ENCODE data around the gene CD44.

CD44 gene

DNA sequence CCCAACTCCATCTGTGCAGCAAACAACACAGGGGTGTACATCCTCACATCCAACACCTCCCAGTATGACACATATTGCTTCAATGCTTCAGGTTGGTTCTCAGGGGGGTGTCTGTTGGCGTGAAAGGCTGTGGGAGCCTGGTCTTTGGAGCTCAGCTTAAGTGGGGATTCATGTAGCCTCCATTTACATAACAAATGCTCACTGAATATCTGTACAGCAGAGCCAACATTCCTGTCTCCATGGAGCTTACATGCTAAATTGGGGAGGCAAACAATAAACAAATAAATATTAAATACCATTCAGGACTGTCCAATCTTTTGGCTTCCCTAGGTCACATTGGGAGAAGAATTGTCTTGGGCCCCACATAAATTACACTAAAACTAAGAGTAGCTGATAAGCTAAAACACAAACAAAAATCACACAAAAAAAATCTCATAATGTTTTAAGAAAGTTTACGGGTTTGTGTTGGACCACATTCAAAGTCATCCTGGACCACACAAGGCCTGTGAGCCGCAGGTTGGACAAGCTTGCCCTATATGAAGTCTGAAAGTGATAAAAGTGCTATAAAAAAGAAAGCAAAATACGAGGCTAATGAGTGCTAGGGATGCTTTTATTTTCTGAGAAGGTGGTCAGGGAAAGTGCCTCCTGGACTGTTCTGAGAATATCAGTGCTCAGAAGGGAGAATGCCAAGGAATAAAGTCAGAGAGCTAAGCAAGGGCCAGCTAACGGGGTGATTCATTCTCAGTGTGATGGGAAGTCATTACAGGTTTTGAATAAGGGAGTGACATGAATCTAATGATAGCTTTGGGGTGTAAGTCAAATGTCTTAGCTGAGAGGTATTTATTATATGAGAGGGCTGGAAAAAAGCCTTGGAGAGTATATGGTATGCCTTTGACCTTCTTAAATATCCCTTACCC is 41.6 kb downstream of the CD44 start:
- no peak overlapping the region for H3K4me2 ChIP-seq (ENCODE audit: insufficient read depth, low read length)
- no peak overlapping the region for H3K4me3 ChIP-seq (ENCODE audit: low read depth in 1 of 2, low read length in 2 of 2)

DNA sequence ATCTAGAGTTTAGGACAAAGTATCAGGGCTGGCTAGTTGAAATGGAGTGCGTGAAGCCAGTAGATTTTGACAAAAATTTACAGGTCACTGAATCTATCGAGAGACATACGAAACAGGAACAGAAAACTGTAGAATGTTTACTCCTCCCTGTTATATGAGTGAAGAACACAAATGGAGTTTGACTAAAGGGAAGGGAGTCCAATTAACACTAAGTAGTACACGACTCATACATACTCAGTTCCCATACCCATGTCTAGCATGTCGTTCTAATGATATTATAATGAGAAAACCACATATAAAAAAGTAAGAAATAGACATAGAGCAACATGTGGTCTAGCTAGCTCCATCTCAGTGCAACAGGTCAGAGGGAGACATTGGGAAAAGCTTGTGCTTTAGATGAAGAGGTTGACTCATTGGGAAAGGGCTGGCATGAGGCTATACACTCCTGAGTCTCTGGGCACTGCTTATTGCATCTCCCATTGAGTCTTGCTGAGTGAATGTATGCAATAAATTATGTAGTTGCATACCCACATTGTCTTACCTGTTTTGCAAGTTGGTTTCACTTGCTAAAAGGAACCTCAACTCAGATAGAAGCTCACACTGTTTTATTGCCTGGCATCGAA is 43.5 kb downstream of the CD44 start:
- no peak for ATAC-seq (ENCODE audit: insufficient read depth, low read depth)
- no peak overlapping the region for H3K27ac ChIP-seq (ENCODE audit: low read length)
- no peak for DNase-seq
- H3K79me2 ChIP-seq (ENCODE audit: insufficient read depth, low read length) = no peaks in the 10 kb centered on the region
- H3K9ac ChIP-seq (ENCODE audit: low read depth, low read length) = no peak overlapping the region
- no peaks in the 10 kb centered on the region for H4K20me1 ChIP-seq (ENCODE audit: insufficient read depth, low read length)
- H3K36me3 ChIP-seq (ENCODE audit: insufficient read depth, low read length) = peaks cover 52% of the 10 kb centered on the region
- no peak overlapping the region for H2AFZ ChIP-seq (ENCODE audit: low read depth, low read length)
- H3K4me3 ChIP-seq (ENCODE audit: low read depth in 1 of 2, low read length in 2 of 2) = no peak overlapping the region
- no peaks in the 10 kb centered on the region for H3K9me3 ChIP-seq (ENCODE audit: insufficient read depth, low read length, severe bottlenecking)
- no peaks in the 10 kb centered on the region for H3K4me1 ChIP-seq (ENCODE audit: insufficient read depth, low read length)
- no peak overlapping the region for H3K4me2 ChIP-seq (ENCODE audit: insufficient read depth, low read length)
- TF ChIP-seq, protein P1, sequence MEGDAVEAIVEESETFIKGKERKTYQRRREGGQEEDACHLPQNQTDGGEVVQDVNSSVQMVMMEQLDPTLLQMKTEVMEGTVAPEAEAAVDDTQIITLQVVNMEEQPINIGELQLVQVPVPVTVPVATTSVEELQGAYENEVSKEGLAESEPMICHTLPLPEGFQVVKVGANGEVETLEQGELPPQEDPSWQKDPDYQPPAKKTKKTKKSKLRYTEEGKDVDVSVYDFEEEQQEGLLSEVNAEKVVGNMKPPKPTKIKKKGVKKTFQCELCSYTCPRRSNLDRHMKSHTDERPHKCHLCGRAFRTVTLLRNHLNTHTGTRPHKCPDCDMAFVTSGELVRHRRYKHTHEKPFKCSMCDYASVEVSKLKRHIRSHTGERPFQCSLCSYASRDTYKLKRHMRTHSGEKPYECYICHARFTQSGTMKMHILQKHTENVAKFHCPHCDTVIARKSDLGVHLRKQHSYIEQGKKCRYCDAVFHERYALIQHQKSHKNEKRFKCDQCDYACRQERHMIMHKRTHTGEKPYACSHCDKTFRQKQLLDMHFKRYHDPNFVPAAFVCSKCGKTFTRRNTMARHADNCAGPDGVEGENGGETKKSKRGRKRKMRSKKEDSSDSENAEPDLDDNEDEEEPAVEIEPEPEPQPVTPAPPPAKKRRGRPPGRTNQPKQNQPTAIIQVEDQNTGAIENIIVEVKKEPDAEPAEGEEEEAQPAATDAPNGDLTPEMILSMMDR (IDR thresholded peaks at IDR 0.05; ENCODE audit: borderline replicate concordance, extremely low read depth, low read length, poor library complexity, severe bottlenecking) = no peak
- no peaks in the 10 kb centered on the region for H3K27me3 ChIP-seq (ENCODE audit: insufficient read depth, low read length, poor library complexity)

More for the DNA sequence above, 41.6 kb downstream of the CD44 start:
- Histone ChIP-seq H3K79me2 (ENCODE audit: insufficient read depth, low read length) (peaks cover under 1% of the 10 kb centered on the region), H3K9me3 (ENCODE audit: insufficient read depth, low read length, severe bottlenecking) (no peaks in the 10 kb centered on the region), H4K20me1 (ENCODE audit: insufficient read depth, low read length) (no peaks in the 10 kb centered on the region), H3K27me3 (ENCODE audit: insufficient read depth, low read length, poor library complexity) (no peaks in the 10 kb centered on the region), H2AFZ (ENCODE audit: low read depth, low read length) (no peak overlapping the region), H3K27ac (ENCODE audit: low read length) (no peak overlapping the region), H3K9ac (ENCODE audit: low read depth, low read length) (no peak overlapping the region), H3K36me3 (ENCODE audit: insufficient read depth, low read length) (peaks cover 60% of the 10 kb centered on the region), H3K4me1 (ENCODE audit: insufficient read depth, low read length) (no peaks in the 10 kb centered on the region)
- no peak for DNase-seq
- no peak for ATAC-seq (ENCODE audit: insufficient read depth, low read depth)
- TF ChIP-seq, protein P1 (IDR thresholded peaks at IDR 0.05; ENCODE audit: borderline replicate concordance, extremely low read depth, low read length, poor library complexity, severe bottlenecking) = no peak
- no peak for TF ChIP-seq EZH2 (IDR thresholded peaks at IDR 0.05; ENCODE audit: borderline replicate concordance, low read depth, low read length, severe bottlenecking)

DNA sequence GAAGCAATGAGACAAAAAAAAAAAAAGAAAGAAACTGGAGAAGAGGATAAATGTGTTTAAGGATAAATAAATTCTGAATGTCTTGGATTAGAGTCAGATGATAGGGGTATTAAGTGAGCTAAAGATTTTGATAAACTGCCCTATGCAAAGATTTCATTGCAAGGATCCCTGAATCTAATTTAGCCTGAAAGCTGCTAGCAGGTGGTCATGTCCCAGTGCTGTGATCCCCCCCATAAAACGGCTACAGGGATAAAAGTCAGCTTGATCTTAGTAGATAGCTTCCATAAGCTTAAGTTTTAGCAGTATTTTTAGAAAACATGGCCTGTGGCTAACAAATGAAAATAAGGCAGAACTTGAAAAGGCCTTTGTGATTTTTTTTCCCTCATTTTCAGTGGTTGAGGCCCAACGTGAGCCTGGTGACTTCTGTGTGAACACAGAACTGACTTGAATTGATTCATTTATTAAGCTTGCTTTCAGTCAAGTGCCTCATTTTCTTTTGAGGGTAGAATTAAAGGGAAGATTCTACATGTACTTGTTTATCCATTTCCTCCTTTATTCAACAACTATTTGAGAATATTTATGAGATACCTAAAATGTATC is 44.5 kb downstream of the CD44 start:
- Histone ChIP-seq H3K9ac (ENCODE audit: low read depth, low read length) (no peak overlapping the region), H3K4me1 (ENCODE audit: insufficient read depth, low read length) (no peaks in the 10 kb centered on the region), H4K20me1 (ENCODE audit: insufficient read depth, low read length) (no peaks in the 10 kb centered on the region), H3K27me3 (ENCODE audit: insufficient read depth, low read length, poor library complexity) (no peaks in the 10 kb centered on the region), H3K9me3 (ENCODE audit: insufficient read depth, low read length, severe bottlenecking) (no peaks in the 10 kb centered on the region), H3K27ac (ENCODE audit: low read length) (no peak overlapping the region), H3K79me2 (ENCODE audit: insufficient read depth, low read length) (no peaks in the 10 kb centered on the region), H3K36me3 (ENCODE audit: insufficient read depth, low read length) (peaks cover 51% of the 10 kb centered on the region), H3K4me3 (ENCODE audit: low read depth in 1 of 2, low read length in 2 of 2) (no peak overlapping the region), H3K4me2 (ENCODE audit: insufficient read depth, low read length) (no peak overlapping the region), H2AFZ (ENCODE audit: low read depth, low read length) (no peak overlapping the region)
- TF ChIP-seq, protein P1 (IDR thresholded peaks at IDR 0.05; ENCODE audit: borderline replicate concordance, extremely low read depth, low read length, poor library complexity, severe bottlenecking) = no peak
- TF ChIP-seq EZH2 (IDR thresholded peaks at IDR 0.05; ENCODE audit: borderline replicate concordance, low read depth, low read length, severe bottlenecking) = no peak
- no peak for DNase-seq
- ATAC-seq (ENCODE audit: insufficient read depth, low read depth) = no peak

Measured in DND-41 (cell line).